Measurements from ENCODE around the gene ATP6V0B.

DNA sequence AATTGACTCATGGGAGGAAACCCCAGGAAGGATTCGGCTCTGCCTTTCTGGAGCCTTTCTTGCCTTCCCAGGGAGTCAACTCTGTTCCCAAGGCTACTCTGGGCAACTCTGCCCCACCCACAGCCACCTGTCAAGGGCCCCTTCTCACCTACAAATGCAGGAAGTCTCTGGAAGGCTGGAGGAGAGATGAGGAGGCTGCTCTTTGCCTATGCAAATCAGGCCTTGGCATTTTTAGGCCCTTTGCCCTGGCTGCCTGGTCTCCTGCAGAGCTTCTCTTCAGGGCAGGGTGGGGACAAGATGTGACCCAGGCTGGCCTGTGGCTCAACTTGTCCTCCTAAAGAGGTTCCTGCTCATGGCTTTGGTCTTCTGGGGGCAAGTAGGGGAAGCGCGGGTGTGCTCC is 51.1 kb downstream of the ATP6V0B start:
- TF ChIP-seq SP1 (IDR thresholded peaks at IDR 0.05; ENCODE audit: low read depth, low read length) (no peak), TBP (IDR thresholded peaks at IDR 0.05; ENCODE audit: low read depth, low read length) (no peak), RAD21 (IDR thresholded peaks at IDR 0.05 in 1 of 2, conservative IDR thresholded peaks at IDR 0.05 in 1 of 2; ENCODE audit: low read depth in 2 of 2, low read length in 2 of 2) (no peak), EP300 (IDR thresholded peaks at IDR 0.05; ENCODE audit: borderline replicate concordance in 1 of 2, low read depth in 2 of 2, low read length in 2 of 2) (no peak), EGR1 (IDR thresholded peaks at IDR 0.05; ENCODE audit: borderline replicate concordance, low read depth, low read length) (no peak), CREB1 (IDR thresholded peaks at IDR 0.05) (no peak)
- TF ChIP-seq, protein P1, sequence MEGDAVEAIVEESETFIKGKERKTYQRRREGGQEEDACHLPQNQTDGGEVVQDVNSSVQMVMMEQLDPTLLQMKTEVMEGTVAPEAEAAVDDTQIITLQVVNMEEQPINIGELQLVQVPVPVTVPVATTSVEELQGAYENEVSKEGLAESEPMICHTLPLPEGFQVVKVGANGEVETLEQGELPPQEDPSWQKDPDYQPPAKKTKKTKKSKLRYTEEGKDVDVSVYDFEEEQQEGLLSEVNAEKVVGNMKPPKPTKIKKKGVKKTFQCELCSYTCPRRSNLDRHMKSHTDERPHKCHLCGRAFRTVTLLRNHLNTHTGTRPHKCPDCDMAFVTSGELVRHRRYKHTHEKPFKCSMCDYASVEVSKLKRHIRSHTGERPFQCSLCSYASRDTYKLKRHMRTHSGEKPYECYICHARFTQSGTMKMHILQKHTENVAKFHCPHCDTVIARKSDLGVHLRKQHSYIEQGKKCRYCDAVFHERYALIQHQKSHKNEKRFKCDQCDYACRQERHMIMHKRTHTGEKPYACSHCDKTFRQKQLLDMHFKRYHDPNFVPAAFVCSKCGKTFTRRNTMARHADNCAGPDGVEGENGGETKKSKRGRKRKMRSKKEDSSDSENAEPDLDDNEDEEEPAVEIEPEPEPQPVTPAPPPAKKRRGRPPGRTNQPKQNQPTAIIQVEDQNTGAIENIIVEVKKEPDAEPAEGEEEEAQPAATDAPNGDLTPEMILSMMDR (IDR thresholded peaks at IDR 0.05; ENCODE audit: control extremely low read depth in 1 of 3, insufficient read depth in 1 of 3, low read depth in 1 of 3, low read length in 3 of 3), result no peak
- TF ChIP-seq, protein P2, sequence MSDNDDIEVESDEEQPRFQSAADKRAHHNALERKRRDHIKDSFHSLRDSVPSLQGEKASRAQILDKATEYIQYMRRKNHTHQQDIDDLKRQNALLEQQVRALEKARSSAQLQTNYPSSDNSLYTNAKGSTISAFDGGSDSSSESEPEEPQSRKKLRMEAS (IDR thresholded peaks at IDR 0.05), result no peak
